GDM1 (cell line): ENCODE results near the gene SRP68.

Experiments used
- DNase-seq: peaks from one replicate; lab custom pipeline; 2025; lab: John Stamatoyannopoulos, UW

SRP68 gene

GRCh38 chr17:76072148-76072858, at the start of gene SRP68:
TSS of gene SRP68 (minus strand) at chr17:76072517. CDS start at chr17:76072491, 26 bp downstream.
- DNase-seq: peak; percentile 89

DNA sequence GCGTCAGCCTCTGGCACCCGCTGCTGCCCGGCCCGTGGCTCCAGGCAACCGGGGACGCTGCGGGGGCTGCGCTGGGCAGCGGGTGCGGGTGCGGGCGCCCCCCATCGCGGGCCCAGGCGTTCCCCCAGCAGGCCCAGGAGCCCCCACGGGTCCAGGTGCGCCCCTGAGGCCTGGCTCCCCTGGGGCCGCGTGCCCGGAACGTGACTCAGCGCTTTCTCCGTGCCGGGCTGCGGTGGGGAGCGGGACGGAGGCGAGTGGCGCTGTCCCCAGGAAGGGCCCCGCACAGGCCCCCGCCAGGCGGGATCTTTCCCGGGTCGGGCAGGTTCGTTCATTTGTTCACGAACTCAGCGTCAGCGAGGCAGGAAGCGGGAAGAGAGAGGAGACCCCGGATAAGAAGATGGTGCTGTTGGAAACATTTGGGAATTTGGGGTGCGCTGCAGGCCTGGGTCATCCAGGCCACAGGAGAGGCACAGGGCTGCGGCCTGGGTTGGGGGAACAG, 49.7 kb upstream of the SRP68 start:
- DNase-seq: no peak

DNA sequence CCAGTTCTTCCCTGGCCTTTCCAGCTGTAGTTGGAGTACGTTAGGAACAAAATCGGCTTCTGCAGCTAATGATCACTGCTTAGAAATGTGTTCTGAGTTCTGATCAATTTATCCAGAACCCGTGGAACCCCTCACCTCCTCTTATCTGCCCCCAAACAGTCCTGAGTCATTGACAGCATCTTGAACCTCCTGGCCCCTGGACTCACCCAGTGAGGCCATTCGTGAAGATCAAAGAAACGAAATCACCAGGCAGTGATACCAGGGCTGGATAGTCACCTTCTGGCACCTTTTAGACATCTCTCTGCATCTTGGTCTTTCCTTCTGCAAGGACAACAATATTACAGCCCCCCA, 48.3 kb upstream of the SRP68 start:
- no peak for DNase-seq

- DNase-seq: no peak
Measured at GRCh38 chr17:76119409-76120371, 47.4 kb upstream of the SRP68 start.

DNA sequence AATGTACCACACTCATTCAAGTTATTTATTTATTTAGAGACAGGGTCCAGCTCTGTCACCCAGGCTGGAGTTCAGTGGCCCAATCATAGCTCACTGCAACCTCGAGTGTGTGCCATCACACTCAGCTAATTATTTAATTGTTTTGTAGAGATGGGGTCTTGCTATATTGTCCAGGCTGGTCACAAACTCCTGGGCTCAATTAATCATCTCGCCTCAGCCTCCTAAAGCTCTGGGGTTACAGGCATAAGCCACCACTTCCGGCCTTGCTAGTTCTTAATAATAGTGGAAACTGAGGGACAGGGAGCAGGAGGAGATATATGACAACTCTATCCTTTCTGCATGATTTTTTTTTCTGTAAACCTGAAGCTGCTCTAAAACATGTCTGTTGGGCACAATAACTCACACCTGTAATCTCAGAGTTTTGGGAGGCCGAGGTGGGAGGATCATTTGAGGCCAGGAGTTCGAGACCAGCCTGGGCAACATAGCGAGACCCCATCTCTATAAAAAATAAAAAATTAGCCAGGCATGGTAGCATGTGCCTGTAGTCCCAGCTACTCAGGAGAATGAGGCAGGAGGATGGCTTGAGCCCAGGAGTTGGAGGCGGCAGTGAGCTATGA, 42.9 kb upstream of the SRP68 start:
- DNase-seq: no peak

- no peak for DNase-seq
Measured at GRCh38 chr17:76111956-76112355, 39.6 kb upstream of the SRP68 start.

- DNase-seq: no peak
Measured at GRCh38 chr17:76107509-76107908, 35.2 kb upstream of the SRP68 start.

DNA sequence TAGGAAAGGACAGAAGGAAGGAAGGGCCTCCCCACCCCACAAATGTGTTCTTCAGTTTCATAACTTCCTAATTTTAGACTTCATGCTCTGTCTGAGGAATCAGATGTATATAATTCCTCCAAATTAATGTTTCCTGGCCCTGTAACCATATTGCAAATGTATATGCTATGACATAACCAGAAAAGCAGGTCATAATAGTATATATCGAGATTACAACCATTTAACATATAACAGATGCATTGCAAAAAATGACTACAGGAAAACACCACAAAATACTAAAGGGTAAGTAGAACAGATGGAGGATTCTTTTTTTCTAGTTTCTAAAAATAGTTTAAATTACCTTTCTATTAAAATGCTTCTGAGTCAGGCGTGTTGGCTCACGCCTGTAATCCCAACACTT, 34.4 kb upstream of the SRP68 start:
- DNase-seq: no peak

- no peak for DNase-seq
Measured at GRCh38 chr17:76104896-76105231, 32.5 kb upstream of the SRP68 start.

DNA sequence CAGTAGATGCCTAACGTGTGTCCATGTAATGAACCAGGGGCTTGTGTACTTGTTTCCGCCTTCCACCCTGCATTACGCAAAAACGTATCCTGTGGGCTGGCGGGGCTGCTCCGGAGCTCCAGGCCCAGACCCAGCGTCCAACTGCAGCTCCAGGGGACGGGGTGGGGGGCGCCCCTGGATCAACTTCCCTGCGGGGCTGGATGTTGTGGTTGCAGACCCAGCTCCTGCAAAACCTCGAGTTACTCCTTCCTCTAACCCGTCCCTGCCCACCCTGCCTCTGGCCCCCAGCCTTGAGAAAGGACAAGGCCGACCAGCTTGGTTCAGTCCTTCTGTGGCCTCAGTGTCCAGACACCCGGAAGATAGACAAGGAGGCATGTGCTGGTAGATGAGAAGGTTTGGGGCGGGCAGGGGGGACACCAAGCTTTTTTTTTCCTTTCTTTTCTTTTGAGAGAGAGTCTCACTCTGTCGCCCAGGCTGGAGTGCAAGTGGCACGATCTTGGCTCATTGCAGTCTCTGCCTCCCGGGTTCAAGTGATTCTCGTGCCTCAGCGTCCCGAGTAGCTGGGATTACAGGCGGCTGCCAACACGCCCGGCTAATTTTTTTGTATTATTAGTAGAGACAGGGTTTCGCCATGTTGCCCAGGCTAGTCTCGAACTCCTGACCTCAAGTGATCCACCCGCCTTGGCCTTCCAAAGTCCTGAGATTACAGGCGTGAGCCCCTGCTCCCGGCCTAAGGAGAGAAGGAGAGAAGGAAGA, 32.0 kb upstream of the SRP68 start:
- DNase-seq: no peak

DNA sequence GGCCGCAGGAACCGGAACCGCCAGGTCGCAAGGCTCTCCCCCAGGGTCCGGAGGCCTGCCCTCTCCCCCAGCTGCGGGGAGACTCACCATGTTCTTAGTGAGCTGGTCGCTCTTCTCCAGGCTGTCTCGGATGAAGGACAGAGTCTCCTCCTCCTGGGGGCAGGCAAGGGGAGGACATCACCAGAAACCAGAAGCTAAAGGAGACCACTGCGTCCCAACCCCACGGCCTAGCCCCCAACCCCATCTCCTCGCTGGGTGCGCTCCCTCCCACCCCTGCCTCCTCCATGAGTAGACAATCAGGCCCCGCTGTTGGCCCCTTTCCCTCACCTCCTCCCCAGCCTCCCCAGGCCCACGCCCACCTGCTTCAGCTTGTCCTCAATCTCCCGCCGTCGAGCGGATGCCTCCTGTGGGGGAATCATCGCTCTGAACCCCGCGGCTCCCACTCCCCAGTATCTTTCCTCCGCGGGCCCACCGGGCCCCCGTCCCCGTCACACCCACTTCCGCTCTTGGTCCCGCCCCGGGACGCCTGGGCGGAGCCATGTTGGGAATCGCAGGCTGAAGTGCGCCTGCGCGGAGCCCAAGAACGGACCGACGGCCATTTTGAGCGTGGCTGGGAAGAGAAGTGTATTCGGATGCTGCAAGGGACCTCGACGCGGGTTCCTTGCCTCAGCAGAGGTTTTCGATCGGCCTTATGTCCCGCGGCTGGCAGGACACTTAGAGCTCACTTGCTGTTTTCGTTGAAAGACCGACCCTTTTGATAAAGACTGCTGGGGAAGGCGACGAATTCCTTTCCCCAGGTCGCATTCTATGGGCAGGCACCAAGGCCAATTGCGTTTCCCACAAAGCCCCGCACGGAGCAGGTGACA, 31.2 kb upstream of the SRP68 start, which contains the start of gene EXOC7:
Gene EXOC7, minus strand, starts transcription at position 514 of the 866 bp plus-strand sequence. Its CDS starts 95 bp downstream, at position 419.
- DNase-seq: peak; percentile 87

- no peak for DNase-seq
Measured at GRCh38 chr17:76102944-76103273, 30.6 kb upstream of the SRP68 start.

DNA sequence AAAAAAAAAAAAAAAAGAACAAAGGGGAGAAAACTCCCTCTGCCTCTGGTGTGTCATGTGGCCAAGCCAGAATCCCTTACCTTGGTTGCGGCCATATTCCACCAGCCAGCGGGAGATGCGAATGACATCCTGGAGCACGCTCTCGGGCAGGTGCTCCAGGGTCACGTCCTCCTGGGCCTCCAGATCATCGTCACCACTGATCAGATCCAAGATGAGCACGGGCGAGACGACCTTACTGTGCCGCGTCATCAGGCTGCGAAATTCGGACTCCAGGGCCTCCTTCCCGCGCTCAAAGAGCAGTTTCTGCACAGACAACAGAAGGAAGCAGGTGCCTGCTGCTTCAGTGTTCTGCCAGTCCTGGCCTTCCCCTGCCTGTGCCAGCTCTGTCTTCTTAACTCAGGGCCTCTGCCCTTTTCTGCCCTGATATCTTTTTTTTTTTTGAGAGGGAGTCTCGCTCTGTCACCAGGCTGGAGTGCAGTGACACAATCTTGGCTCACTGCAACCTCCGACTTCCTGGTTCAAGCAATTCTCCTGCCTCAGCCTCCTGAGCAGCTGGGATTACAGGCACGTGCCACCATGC, 25.5 kb upstream of the SRP68 start:
- no peak for DNase-seq

DNA sequence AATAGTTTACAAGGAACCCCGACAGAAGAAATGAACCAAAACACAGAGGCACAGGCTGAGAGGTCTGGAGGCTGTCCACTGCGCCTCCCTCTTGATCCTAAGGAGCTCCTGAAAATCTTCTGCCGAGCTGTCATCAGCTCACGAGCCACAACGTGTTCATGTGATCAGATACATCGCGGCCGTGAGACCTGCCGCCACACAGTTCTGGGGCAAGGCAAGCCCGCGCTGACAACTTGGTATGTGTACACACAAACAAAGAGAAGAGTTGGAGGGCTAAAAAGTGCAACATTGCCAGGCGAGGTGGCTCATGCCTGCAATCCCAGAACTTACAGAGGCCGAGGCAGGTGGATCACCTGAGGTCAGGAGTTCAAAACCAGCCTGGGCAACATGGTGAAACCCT, 23.6 kb upstream of the SRP68 start:
- no peak for DNase-seq

GRCh38 chr17:76094046-76094445, 21.7 kb upstream of the SRP68 start:
- no peak for DNase-seq

DNA sequence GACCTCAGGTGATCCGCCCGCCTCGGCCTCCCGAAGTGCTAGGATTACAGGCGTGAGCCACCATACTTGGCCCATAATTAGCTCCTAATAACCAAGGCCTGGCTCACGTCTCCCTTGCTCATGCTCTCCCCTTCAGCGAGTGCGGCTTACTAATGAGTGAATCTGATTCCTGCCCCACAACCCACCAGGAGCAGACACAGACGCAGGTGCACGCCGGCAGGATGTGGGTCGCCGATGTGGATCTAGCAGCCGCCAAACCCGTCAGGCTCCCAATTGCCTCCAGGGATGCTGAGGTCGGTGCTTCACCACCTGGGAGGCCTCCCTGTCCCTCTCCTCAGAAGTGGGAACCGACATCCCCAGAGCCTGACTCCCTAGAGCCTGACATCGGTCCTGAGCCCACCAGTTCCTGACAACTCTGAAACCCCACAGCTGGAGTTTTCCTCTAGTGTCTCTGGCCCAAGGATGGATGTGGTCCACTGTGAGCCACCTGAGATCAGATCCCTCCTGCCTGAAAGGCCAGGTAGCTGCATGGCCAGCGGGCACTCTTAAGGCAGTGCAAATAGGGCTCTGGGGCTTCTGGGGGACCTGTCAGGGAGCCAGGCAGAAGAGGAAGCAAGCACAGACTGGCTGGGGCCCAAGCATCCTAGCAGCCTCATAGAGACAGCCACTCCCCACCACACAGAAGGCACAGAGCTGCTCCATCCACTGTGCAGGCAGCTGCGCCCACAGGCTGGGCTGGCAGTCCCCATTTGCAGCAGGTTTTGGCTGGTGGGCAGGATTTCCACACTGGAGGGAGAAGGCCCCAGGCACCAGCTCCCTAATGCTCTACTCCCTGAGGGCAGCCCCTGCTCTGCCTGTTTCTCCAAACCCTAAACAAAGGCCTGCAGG, 20.5 kb upstream of the SRP68 start:
- no peak for DNase-seq

- no peak for DNase-seq
Measured at GRCh38 chr17:76091526-76092286, 19.4 kb upstream of the SRP68 start.

DNA sequence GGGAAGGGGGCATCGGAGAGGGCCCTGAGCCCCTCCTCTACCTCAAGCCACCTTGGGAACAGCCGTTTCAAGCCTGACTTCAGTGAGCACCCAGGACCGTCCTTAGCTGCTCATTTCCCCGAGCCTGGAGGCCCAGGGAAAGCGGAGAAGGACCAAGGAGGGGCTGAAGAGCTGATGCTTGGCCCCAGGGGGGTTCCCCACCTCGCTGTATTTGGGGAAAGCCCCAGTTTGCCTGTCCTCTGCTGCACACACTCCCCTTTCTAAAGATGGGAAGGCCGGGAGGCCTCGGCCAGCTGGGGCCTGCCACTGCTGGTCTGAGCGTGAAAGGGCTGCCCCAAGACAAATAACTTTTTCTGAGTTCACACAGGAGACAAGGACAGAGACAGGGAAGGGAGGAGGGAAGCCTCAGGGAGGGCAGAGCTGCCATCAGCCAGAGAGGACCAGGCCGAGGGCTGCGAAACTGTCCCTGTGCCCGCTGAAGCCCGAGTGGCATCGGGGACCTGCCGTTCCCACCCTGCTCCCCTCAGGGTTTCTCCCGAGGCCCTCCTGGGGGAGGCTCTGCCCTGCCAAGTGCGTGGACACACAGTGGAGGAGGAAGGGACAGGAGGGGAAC, 18.3 kb upstream of the SRP68 start:
- no peak for DNase-seq
